ENCODE measurements around the gene PTPRE. TPM values are rescaled to one million over a fixed set of nuclear protein-coding genes. Genes with fewer than 3 reads are reported as not detected.

Gene PTPRE
- total and polyA plus RNA-seq, 4 donors = 1.5 to 12.5 (median 3.7) TPM

- H3K27ac ChIP-seq (ENCODE audit: low read depth in 1 of 2, low read length in 2 of 2) = no peak overlapping the region
- WGBS = 80% methylated on average over 21 of the region's 21 CpGs
- no peaks in the 10 kb centered on the region for H3K4me1 ChIP-seq (ENCODE audit: control insufficient read depth in 4 of 4, insufficient read depth in 4 of 4, low read length in 3 of 4)
- no peak overlapping the region for H3K9ac ChIP-seq (ENCODE audit: low read depth in 1 of 2, low read length in 2 of 2)
- TF ChIP-seq MAX (IDR thresholded peaks at IDR 0.05) (no peak), JUND (IDR thresholded peaks at IDR 0.05) (no peak), YY1 (IDR thresholded peaks at IDR 0.05) (no peak), ZBTB33 (IDR thresholded peaks at IDR 0.05) (no peak), HNF4A (conservative IDR thresholded peaks at IDR 0.05) (no peak), GABPA (IDR thresholded peaks at IDR 0.05 in 1 of 2, conservative IDR thresholded peaks at IDR 0.05 in 1 of 2) (no peak), ATF3 (IDR thresholded peaks at IDR 0.05) (no peak), FOXA2 (IDR thresholded peaks at IDR 0.05) (no peak), TAF1 (conservative IDR thresholded peaks at IDR 0.05) (no peak), CTCF (IDR thresholded peaks at IDR 0.05; ENCODE audit: low read depth, low read length, missing input control) (no peak), NR2F2 (IDR thresholded peaks at IDR 0.05) (no peak), RAD21 (IDR thresholded peaks at IDR 0.05) (no peak), SP1 (IDR thresholded peaks at IDR 0.05) (no peak), HNF4G (IDR thresholded peaks at IDR 0.05) (no peak), EGR1 (IDR thresholded peaks at IDR 0.05; ENCODE audit: low read depth in 2 of 2) (no peak), FOXA1 (IDR thresholded peaks at IDR 0.05) (no peak), RXRA (IDR thresholded peaks at IDR 0.05) (no peak)
- peaks cover 0 to 3% (median 0%) of the 10 kb centered on the region in 4 donors for H3K27me3 ChIP-seq (ENCODE audit: control insufficient read depth in 4 of 4, insufficient read depth in 4 of 4, low read length in 3 of 4)
- DNase-seq (ENCODE audit: low spot score) = no peak
- no peaks in the 10 kb centered on the region for H3K9me3 ChIP-seq (ENCODE audit: control insufficient read depth in 4 of 4, low read length in 3 of 4)
- H3K4me3 ChIP-seq (ENCODE audit: low read depth in 1 of 3, low read length in 3 of 3) = no peak overlapping the region
- H3K36me3 ChIP-seq (ENCODE audit: control insufficient read depth in 4 of 4, insufficient read depth in 3 of 4, low read depth in 1 of 4, low read length in 3 of 4) = peaks cover 0 to 6% (median 0%) of the 10 kb centered on the region in 4 donors
Observed at GRCh38 chr10:128077155-128077875, 170.4 kb downstream of the PTPRE start.

- peak; percentile 69 for DNase-seq (ENCODE audit: low spot score)
Observed at GRCh38 chr10:128078136-128078969, 171.4 kb downstream of the PTPRE start.

More at GRCh38 chr10:128078136-128078969, 171.4 kb downstream of the PTPRE start:
- no peaks in the 10 kb centered on the region for H3K9me3 ChIP-seq (ENCODE audit: control insufficient read depth in 4 of 4, low read length in 3 of 4)
- H3K9ac ChIP-seq (ENCODE audit: low read depth in 1 of 2, low read length in 2 of 2) = no peak overlapping the region
- TF ChIP-seq REST (IDR thresholded peaks at IDR 0.05) (no peak), FOXA1 (IDR thresholded peaks at IDR 0.05) (no peak), HNF4A (conservative IDR thresholded peaks at IDR 0.05) (no peak), NR2F2 (IDR thresholded peaks at IDR 0.05) (no peak), GABPA (IDR thresholded peaks at IDR 0.05 in 1 of 2, conservative IDR thresholded peaks at IDR 0.05 in 1 of 2) (no peak), EGR1 (IDR thresholded peaks at IDR 0.05; ENCODE audit: low read depth in 2 of 2) (no peak), FOXA2 (IDR thresholded peaks at IDR 0.05) (no peak), CTCF (IDR thresholded peaks at IDR 0.05; ENCODE audit: low read depth, low read length, missing input control) (peak; percentile 76), RAD21 (IDR thresholded peaks at IDR 0.05) (peak; percentile 81 to 85), YY1 (IDR thresholded peaks at IDR 0.05) (no peak), MAX (IDR thresholded peaks at IDR 0.05) (no peak)
- peaks cover 0 to 3% (median 0%) of the 10 kb centered on the region in 4 donors for H3K27me3 ChIP-seq (ENCODE audit: control insufficient read depth in 4 of 4, insufficient read depth in 4 of 4, low read length in 3 of 4)
- H3K27ac ChIP-seq (ENCODE audit: low read depth in 1 of 2, low read length in 2 of 2) = no peak overlapping the region
- 51% methylated on average over 17 of the region's 17 CpGs for WGBS
- H3K4me1 ChIP-seq (ENCODE audit: control insufficient read depth in 4 of 4, insufficient read depth in 4 of 4, low read length in 3 of 4) = no peaks in the 10 kb centered on the region
- H3K4me3 ChIP-seq (ENCODE audit: low read depth in 1 of 3, low read length in 3 of 3) = no peak overlapping the region
- peaks cover 0 to 6% (median 0%) of the 10 kb centered on the region in 4 donors for H3K36me3 ChIP-seq (ENCODE audit: control insufficient read depth in 4 of 4, insufficient read depth in 3 of 4, low read depth in 1 of 4, low read length in 3 of 4)

Data from liver (tissue), 9 donors.